ENCODE results near the gene ATP6V1B1.

Gene ATP6V1B1

DNA sequence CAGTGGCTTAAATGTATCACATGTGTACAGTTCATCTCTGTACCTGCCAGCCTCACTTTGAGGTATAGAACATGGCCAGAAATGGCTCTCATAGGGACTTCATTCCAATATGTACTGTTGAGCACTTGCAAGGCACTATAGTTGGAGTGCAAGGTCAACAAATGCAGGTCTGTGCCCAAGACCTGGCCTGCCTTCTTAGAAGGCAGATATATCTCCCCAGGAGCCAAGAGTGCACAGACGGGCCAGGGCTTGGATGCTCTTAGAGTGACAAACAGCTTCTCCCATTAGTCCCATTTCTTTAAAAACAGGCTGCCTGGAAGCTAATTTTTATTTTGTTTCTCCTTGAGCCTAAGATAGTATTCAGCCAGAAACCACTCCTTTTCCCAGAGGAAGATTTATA is 51.7 kb downstream of the ATP6V1B1 start:
- Histone ChIP-seq H3K27me3 (ENCODE audit: control insufficient read depth, insufficient read depth, low read length) (no peaks in the 10 kb centered on the region), H3K4me1 (ENCODE audit: control insufficient read depth, insufficient read depth, low read length) (peaks cover 3% of the 10 kb centered on the region; the same call in 1 of the 2 replicates), H3K27ac (ENCODE audit: low read depth, low read length) (no peak overlapping the region), H3K9ac (ENCODE audit: low read length) (no peak overlapping the region), H3K9me3 (ENCODE audit: control insufficient read depth, insufficient read depth, low read depth, low read length) (no peaks in the 10 kb centered on the region), H3K36me3 (ENCODE audit: control insufficient read depth, insufficient read depth, low read length) (peaks cover 51% of the 10 kb centered on the region), H3K4me3 (ENCODE audit: low read depth, low read length) (no peak overlapping the region)

- H3K9me3 ChIP-seq (ENCODE audit: control insufficient read depth, insufficient read depth, low read depth, low read length) = no peaks in the 10 kb centered on the region
- H3K9ac ChIP-seq (ENCODE audit: low read length) = no peak overlapping the region
- no peak overlapping the region for H3K4me3 ChIP-seq (ENCODE audit: low read depth, low read length)
- peaks cover 51% of the 10 kb centered on the region for H3K36me3 ChIP-seq (ENCODE audit: control insufficient read depth, insufficient read depth, low read length)
- H3K4me1 ChIP-seq (ENCODE audit: control insufficient read depth, insufficient read depth, low read length) = peaks cover 3% of the 10 kb centered on the region; the same call in 1 of the 2 replicates
- H3K27ac ChIP-seq (ENCODE audit: low read depth, low read length) = no peak overlapping the region
- no peaks in the 10 kb centered on the region for H3K27me3 ChIP-seq (ENCODE audit: control insufficient read depth, insufficient read depth, low read length)
These were observed 52.5 kb downstream of the ATP6V1B1 start for GRCh38 chr2:70988151-70988550.

- no peak overlapping the region for H3K27ac ChIP-seq (ENCODE audit: low read depth, low read length)
- no peaks in the 10 kb centered on the region for H3K27me3 ChIP-seq (ENCODE audit: control insufficient read depth, insufficient read depth, low read length)
- H3K9ac ChIP-seq (ENCODE audit: low read length) = no peak overlapping the region
- H3K36me3 ChIP-seq (ENCODE audit: control insufficient read depth, insufficient read depth, low read length) = peaks cover 51% of the 10 kb centered on the region
- H3K4me1 ChIP-seq (ENCODE audit: control insufficient read depth, insufficient read depth, low read length) = peaks cover 12% of the 10 kb centered on the region
- no peak overlapping the region for H3K4me3 ChIP-seq (ENCODE audit: low read depth, low read length)
- no peaks in the 10 kb centered on the region for H3K9me3 ChIP-seq (ENCODE audit: control insufficient read depth, insufficient read depth, low read depth, low read length)
These were observed 53.3 kb downstream of the ATP6V1B1 start for GRCh38 chr2:70988726-70989648.

DNA sequence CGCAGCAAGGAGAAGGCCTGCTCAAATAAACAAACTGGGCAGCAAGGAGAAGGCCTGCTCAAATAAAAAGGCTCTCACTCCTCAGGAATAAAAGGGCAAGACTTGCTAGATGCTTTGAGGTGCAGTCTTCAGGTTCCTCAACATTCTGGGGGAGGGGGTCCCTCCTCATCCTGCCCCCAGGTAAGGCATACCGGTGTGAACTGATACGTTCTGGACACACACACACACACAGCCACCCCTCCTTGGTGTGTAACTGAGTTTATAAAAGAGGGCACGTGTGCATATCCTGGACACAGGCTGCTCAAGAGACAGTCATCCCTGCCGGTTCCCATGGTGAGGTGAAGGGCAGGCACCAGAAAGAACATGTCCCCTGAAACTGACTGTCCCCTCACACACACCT is 54.5 kb downstream of the ATP6V1B1 start:
- peaks cover 51% of the 10 kb centered on the region for H3K36me3 ChIP-seq (ENCODE audit: control insufficient read depth, insufficient read depth, low read length)
- H3K4me3 ChIP-seq (ENCODE audit: low read depth, low read length) = no peak overlapping the region
- peaks cover 9% of the 10 kb centered on the region for H3K4me1 ChIP-seq (ENCODE audit: control insufficient read depth, insufficient read depth, low read length)
- no peak overlapping the region for H3K9ac ChIP-seq (ENCODE audit: low read length)
- H3K27me3 ChIP-seq (ENCODE audit: control insufficient read depth, insufficient read depth, low read length) = no peaks in the 10 kb centered on the region
- no peaks in the 10 kb centered on the region for H3K9me3 ChIP-seq (ENCODE audit: control insufficient read depth, insufficient read depth, low read depth, low read length)
- H3K27ac ChIP-seq (ENCODE audit: low read depth, low read length) = no peak overlapping the region

DNA sequence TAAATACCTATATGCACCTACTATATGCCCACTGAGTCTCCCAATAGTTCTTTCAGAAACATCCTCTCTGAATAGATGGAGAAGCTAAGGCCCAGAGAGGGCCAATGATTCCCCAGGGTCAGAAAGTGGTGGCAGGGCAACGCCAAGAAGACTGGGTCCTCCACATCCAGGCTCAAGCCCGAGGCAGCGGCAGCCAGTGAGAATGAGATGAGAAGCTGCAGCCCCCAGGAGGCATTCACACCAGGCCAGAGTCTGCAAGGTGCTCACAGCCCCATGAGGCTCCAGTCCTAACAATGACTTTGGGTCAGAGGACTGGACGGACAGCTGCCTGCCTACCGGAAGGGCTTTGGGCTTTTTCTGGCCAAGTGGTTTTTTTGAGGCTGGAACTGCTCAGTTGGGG is 55.4 kb downstream of the ATP6V1B1 start:
- Histone ChIP-seq H3K4me3 (ENCODE audit: low read depth, low read length) (no peak overlapping the region), H3K9ac (ENCODE audit: low read length) (no peak overlapping the region), H3K9me3 (ENCODE audit: control insufficient read depth, insufficient read depth, low read depth, low read length) (no peaks in the 10 kb centered on the region), H3K4me1 (ENCODE audit: control insufficient read depth, insufficient read depth, low read length) (peaks cover 9% of the 10 kb centered on the region), H3K27me3 (ENCODE audit: control insufficient read depth, insufficient read depth, low read length) (no peaks in the 10 kb centered on the region), H3K36me3 (ENCODE audit: control insufficient read depth, insufficient read depth, low read length) (peaks cover 46% of the 10 kb centered on the region), H3K27ac (ENCODE audit: low read depth, low read length) (no peak overlapping the region)

DNA sequence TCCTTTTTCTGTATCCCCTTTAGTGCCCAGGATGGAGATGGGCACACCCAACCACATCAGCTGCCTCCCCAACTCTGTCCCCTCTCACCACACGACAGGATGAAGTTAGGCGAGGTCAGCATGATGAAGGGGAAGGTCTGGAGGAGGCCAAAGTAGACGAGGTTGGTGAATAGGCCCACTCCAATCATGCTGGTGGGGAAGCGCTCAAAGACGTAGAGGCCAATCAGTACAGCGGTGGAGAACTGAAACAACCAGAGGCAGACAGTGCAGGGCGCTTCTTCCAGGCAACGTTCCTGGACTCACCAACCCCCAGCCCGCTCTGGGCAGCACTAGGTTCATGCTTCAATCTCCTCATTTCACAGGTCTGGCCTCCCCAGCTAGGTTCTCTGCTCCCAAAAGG is 56.0 kb downstream of the ATP6V1B1 start:
- Histone ChIP-seq H3K27me3 (ENCODE audit: control insufficient read depth, insufficient read depth, low read length) (no peaks in the 10 kb centered on the region), H3K9ac (ENCODE audit: low read length) (no peak overlapping the region), H3K27ac (ENCODE audit: low read depth, low read length) (no peak overlapping the region), H3K36me3 (ENCODE audit: control insufficient read depth, insufficient read depth, low read length) (peaks cover 40% of the 10 kb centered on the region), H3K4me1 (ENCODE audit: control insufficient read depth, insufficient read depth, low read length) (peaks cover 9% of the 10 kb centered on the region), H3K4me3 (ENCODE audit: low read depth, low read length) (no peak overlapping the region), H3K9me3 (ENCODE audit: control insufficient read depth, insufficient read depth, low read depth, low read length) (no peaks in the 10 kb centered on the region)

- H3K9ac ChIP-seq (ENCODE audit: low read length) = peak overlapping the region; percentile 53
- H3K36me3 ChIP-seq (ENCODE audit: control insufficient read depth, insufficient read depth, low read length) = peaks cover 29% of the 10 kb centered on the region
- H3K4me3 ChIP-seq (ENCODE audit: low read depth, low read length) = peak overlapping the region; percentile 90
- H3K4me1 ChIP-seq (ENCODE audit: control insufficient read depth, insufficient read depth, low read length) = peaks cover 9% of the 10 kb centered on the region
- no peak overlapping the region for H3K27ac ChIP-seq (ENCODE audit: low read depth, low read length)
- no peaks in the 10 kb centered on the region for H3K27me3 ChIP-seq (ENCODE audit: control insufficient read depth, insufficient read depth, low read length)
- H3K9me3 ChIP-seq (ENCODE audit: control insufficient read depth, insufficient read depth, low read depth, low read length) = no peaks in the 10 kb centered on the region
These were observed 57.5 kb downstream of the ATP6V1B1 start for GRCh38 chr2:70992945-70993853.

DNA sequence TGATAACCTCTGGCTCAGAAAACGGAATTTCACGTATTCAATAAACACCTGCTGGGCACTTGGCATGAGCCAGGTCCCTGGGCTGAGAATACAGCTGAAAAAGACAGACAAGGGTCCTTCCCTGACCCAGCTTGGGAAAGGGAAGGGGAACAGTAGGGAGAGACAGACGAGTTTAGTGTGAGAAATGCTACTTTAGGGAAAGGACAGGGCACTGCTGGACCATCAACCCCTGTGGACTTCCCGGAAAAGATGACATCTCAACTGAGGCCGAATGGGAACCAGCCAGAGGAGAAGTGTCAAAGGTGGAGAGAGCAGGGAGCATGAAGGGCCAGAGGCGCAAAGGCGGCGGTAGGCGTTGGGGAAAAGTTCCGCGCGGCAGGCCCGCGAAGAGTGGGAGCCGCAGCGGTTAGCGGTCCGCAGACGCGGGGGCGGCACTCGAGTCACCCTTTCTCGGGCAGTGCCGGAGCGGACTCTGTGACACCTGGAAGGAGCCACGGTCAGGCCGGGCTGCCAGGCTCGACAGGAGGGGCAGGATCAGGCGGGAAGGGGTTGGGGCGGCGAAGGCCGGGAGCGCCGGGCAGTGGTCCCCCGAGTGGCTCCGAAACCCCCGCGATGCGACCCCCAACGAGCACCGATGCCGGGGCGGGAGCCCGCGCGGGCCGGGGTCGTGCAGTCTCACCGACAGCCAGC is 58.5 kb downstream of the ATP6V1B1 start:
- Histone ChIP-seq H3K27ac (ENCODE audit: low read depth, low read length) (no peak overlapping the region), H3K36me3 (ENCODE audit: control insufficient read depth, insufficient read depth, low read length) (peaks cover 20% of the 10 kb centered on the region)

DNA sequence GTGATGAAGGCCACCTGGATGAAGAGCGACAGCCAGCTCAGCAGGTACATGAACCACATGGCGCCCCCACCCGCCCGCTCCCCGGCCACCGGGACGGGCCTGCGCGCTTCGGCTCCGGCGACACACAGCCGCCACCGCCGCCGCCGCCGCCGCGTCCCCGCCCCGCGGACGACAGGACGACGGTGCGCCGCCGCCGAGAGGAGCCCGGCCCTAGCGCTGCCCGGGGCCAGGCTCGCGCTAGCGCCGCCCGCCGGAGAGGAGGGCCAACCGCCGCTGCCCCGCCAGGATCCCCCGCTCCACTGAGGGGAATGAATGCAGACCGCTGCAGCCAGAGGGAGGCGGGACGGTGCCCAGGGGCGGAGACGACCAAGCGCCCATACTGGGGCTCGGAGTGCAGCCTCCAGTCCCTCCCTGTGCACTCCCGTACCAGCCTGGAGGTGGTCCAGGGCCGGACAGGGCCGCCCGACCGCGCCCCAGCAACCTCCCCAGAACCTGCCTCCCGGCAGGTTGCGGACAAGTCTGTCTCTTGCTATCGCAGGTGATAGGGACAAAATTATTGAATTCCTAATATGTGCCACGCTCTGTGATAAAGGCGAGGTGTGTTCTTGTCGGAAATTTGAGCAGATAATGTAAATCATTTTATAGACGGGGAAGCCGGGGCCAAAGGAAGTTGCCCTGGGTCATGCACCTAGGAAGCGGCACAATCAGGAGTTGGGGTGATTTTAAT is 59.2 kb downstream of the ATP6V1B1 start, which contains the start of gene TEX261:
TEX261 (minus strand) TSS at position 175 of the 727 bp plus-strand sequence; CDS start at position 59, 116 bp downstream.
- peaks cover 9% of the 10 kb centered on the region for H3K4me1 ChIP-seq (ENCODE audit: control insufficient read depth, insufficient read depth, low read length)
- H3K9me3 ChIP-seq (ENCODE audit: control insufficient read depth, insufficient read depth, low read depth, low read length) = no peaks in the 10 kb centered on the region
- no peaks in the 10 kb centered on the region for H3K27me3 ChIP-seq (ENCODE audit: control insufficient read depth, insufficient read depth, low read length)
- H3K9ac ChIP-seq (ENCODE audit: low read length) = peak within 1 kb of the TSS; percentile 53
- peaks cover 13% of the 10 kb centered on the region for H3K36me3 ChIP-seq (ENCODE audit: control insufficient read depth, insufficient read depth, low read length)
- no peak within 1 kb of the TSS for H3K27ac ChIP-seq (ENCODE audit: low read depth, low read length)
- peak within 1 kb of the TSS; percentile 90 for H3K4me3 ChIP-seq (ENCODE audit: low read depth, low read length)

More for the DNA sequence above, 58.5 kb downstream of the ATP6V1B1 start:
- no peaks in the 10 kb centered on the region for H3K9me3 ChIP-seq (ENCODE audit: control insufficient read depth, insufficient read depth, low read depth, low read length)
- H3K27me3 ChIP-seq (ENCODE audit: control insufficient read depth, insufficient read depth, low read length) = no peaks in the 10 kb centered on the region
- H3K4me1 ChIP-seq (ENCODE audit: control insufficient read depth, insufficient read depth, low read length) = peaks cover 9% of the 10 kb centered on the region
- H3K9ac ChIP-seq (ENCODE audit: low read length) = peak overlapping the region; percentile 53
- peak overlapping the region; percentile 90 for H3K4me3 ChIP-seq (ENCODE audit: low read depth, low read length)

DNA sequence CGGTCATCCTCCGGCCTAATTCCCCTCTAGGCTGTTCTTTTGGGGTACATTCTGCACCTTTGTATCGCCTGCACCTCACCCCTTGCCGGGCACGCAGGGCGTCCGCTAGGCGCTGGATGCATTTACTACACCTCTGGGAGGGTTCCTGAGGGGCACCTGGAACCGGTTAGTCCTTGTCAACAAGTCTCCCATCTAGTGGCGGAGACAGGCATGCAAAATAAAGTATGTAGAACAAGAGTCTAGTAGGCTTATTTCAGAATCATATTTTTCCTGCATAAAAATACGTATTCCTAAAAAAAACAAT is 59.7 kb downstream of the ATP6V1B1 start:
- peaks cover 9% of the 10 kb centered on the region for H3K4me1 ChIP-seq (ENCODE audit: control insufficient read depth, insufficient read depth, low read length)
- peak overlapping the region; percentile 24 for H3K9ac ChIP-seq (ENCODE audit: low read length)
- peak overlapping the region; percentile 90 for H3K4me3 ChIP-seq (ENCODE audit: low read depth, low read length)
- H3K27ac ChIP-seq (ENCODE audit: low read depth, low read length) = no peak overlapping the region
- H3K36me3 ChIP-seq (ENCODE audit: control insufficient read depth, insufficient read depth, low read length) = peaks cover 9% of the 10 kb centered on the region
- no peaks in the 10 kb centered on the region for H3K9me3 ChIP-seq (ENCODE audit: control insufficient read depth, insufficient read depth, low read depth, low read length)
- no peaks in the 10 kb centered on the region for H3K27me3 ChIP-seq (ENCODE audit: control insufficient read depth, insufficient read depth, low read length)
